ENCODE results near the gene SLCO3A1.

- no peak for TF ChIP-seq EZH2phosphoT487 (IDR thresholded peaks at IDR 0.05; ENCODE audit: borderline replicate concordance)
- TF ChIP-seq EZH2 (IDR thresholded peaks at IDR 0.05): no peak
- no peak for TF ChIP-seq CTCF (IDR thresholded peaks at IDR 0.05 in 2 of 3, conservative IDR thresholded peaks at IDR 0.05 in 1 of 3; ENCODE audit: borderline replicate concordance in 1 of 3, insufficient read depth in 1 of 3, low read depth in 2 of 3, low read length in 2 of 3)
- TF ChIP-seq SP1 (IDR thresholded peaks at IDR 0.05; ENCODE audit: low read depth): no peak
- no peak for TF ChIP-seq SIN3A (IDR thresholded peaks at IDR 0.05; ENCODE audit: low read depth)
- no peak for TF ChIP-seq POLR2AphosphoS5 (IDR thresholded peaks at IDR 0.05; ENCODE audit: low read depth, low read length)
- no peak for TF ChIP-seq POLR2A (IDR thresholded peaks at IDR 0.05; ENCODE audit: borderline replicate concordance, extremely low read depth, insufficient read depth, insufficient read length)
- TF ChIP-seq TCF7L2 (IDR thresholded peaks at IDR 0.05; ENCODE audit: borderline replicate concordance, extremely low read depth, insufficient read depth, insufficient read length): no peak
- TF ChIP-seq EGR1 (IDR thresholded peaks at IDR 0.05; ENCODE audit: low read depth): no peak
- TF ChIP-seq ZNF274 (IDR thresholded peaks at IDR 0.05; ENCODE audit: low read depth, low read length): no peak
- TF ChIP-seq ATF3 (IDR thresholded peaks at IDR 0.05): no peak
Observed at GRCh38 chr15:91844928-91845327, 8.6 kb upstream of the SLCO3A1 start.

Data from HCT116 (cell line).